MM.1S (cell line): ENCODE data around the gene OSBP2.

Experiments
- DNase-seq: peaks from one replicate; pipeline ENCODE4 v3.0.0-alpha.2; 2015
- H2AFZ ChIP-seq: fragments of 300-600 bp; sonication (generic); 2 replicates; pipeline ENCODE4 v1.6.0; 2016; ENCODE audit warnings: antibody characterized with exemption, low read length
- H3F3A ChIP-seq: fragments of 300-600 bp; sonication (generic); 2 replicates; pipeline ENCODE4 v1.6.1; 2016; ENCODE audit warnings: mild to moderate bottlenecking, antibody characterized with exemption, low read length, moderate library complexity, mixed read lengths; ENCODE audit not compliant: insufficient read depth
- H3K27ac ChIP-seq: fragments of 300-600 bp; sonication (generic); 2 replicates; pipeline ENCODE4 v1.5.1; 2016; ENCODE audit warnings: mild to moderate bottlenecking, low read length
- H3K27me3 ChIP-seq: fragments of 300-600 bp; sonication (generic); replicated peaks from 2 replicates; pipeline ENCODE4 v1.6.0; 2016; ENCODE audit warnings: low read length; ENCODE audit not compliant: insufficient read depth
- H3K36me3 ChIP-seq: fragments of 300-600 bp; sonication (generic); replicated peaks from 2 replicates; pipeline ENCODE4 v1.6.1; 2016; ENCODE audit warnings: mild to moderate bottlenecking, low read length, mixed read lengths; ENCODE audit not compliant: insufficient read depth
- H3K4me1 ChIP-seq: fragments of 300-600 bp; sonication (generic); 2 replicates; pipeline ENCODE4 v1.6.1; 2016; ENCODE audit warnings: low read length, mixed read lengths
- H3K4me2 ChIP-seq: fragments of 300-600 bp; sonication (generic); 2 replicates; pipeline ENCODE4 v1.6.0; 2016; ENCODE audit warnings: low read depth, low read length
- H3K4me3 ChIP-seq: fragments of 300-600 bp; sonication (generic); 2 replicates; pipeline ENCODE4 v1.5.1; 2016; ENCODE audit warnings: low read length, mixed read lengths
- H3K79me2 ChIP-seq: fragments of 300-600 bp; sonication (generic); 2 replicates; pipeline ENCODE4 v1.6.1; 2016; ENCODE audit warnings: mixed run types, low read length, mixed read lengths
- H3K9ac ChIP-seq: fragments of 300-600 bp; sonication (generic); 2 replicates; pipeline ENCODE4 v1.6.1; 2016; ENCODE audit warnings: low read length, mixed read lengths
- H3K9me2 ChIP-seq: fragments of 300-600 bp; sonication (generic); replicated peaks from 2 replicates; pipeline ENCODE4 v1.6.1; 2016; ENCODE audit warnings: mild to moderate bottlenecking, low read length, mixed read lengths; ENCODE audit not compliant: insufficient read depth
- H3K9me3 ChIP-seq: fragments of 300-600 bp; sonication (generic); replicated peaks from 2 replicates; pipeline ENCODE4 v1.6.1; 2016; ENCODE audit warnings: mild to moderate bottlenecking, low read length, mixed read lengths; ENCODE audit not compliant: insufficient read depth
- H4K20me1 ChIP-seq: fragments of 300-600 bp; sonication (generic); 2 replicates; pipeline ENCODE4 v1.6.1; 2016; ENCODE audit warnings: mild to moderate bottlenecking, low read length, moderate library complexity, mixed read lengths; ENCODE audit not compliant: insufficient read depth
- EZH2 ChIP-seq: fragments of 300-600 bp; sonication (generic); optimal IDR thresholded peaks from 2 replicates; pipeline ENCODE3; 2017; ENCODE audit warnings: low read depth, mild to moderate bottlenecking, antibody characterized with exemption, low read length, mixed read lengths
- EZH2phosphoT487 ChIP-seq: fragments of 300-600 bp; sonication (generic); IDR thresholded peaks from 2 replicates; pipeline ENCODE4 v1.6.1; 2018; ENCODE audit warnings: antibody characterized with exemption, low read length
- TF ChIP-seq, protein P1 (sequence below): fragments of 300-600 bp; sonication (generic); IDR thresholded peaks from 2 replicates; pipeline ENCODE4 v1.5.1; 2016; ENCODE audit warnings: antibody characterized with exemption, low read length, mixed read lengths

OSBP2 gene

DNA sequence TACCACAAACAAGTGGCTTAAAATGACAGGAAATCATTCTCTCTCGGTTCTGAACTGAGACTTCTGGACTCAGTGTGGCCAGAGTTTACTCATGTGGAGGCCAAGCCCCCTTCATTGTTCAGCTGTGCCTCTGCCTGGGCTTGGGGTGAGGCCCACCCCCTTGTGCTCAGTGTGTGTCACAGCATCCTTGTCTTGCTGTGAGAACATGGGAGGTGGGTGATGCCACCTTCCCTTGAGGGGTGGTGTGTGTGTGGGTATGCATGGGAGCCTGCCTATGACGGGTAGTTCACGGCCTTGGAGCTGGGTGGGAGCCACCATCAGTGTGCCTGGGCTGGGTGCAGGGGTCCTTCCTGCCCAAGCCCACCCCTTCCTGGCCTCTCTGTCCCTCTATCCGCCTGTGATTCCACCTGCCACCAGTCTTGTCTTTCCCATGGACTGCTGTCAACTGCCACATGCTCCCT, 172.2 kb downstream of the OSBP2 start:
- Histone ChIP-seq H3K27ac (no peak overlapping the region), H3K36me3 (no peaks in the 10 kb centered on the region), H3F3A (no peaks in the 10 kb centered on the region), H3K9ac (no peak overlapping the region), H4K20me1 (no peaks in the 10 kb centered on the region; the same call in 1 of the 2 replicates), H3K9me3 (no peaks in the 10 kb centered on the region), H3K4me3 (no peak overlapping the region), H3K4me1 (no peaks in the 10 kb centered on the region), H3K27me3 (no peaks in the 10 kb centered on the region), H3K4me2 (no peak overlapping the region), H3K79me2 (no peaks in the 10 kb centered on the region), H3K9me2 (no peaks in the 10 kb centered on the region), H2AFZ (no peak overlapping the region)
- TF ChIP-seq, protein P1, sequence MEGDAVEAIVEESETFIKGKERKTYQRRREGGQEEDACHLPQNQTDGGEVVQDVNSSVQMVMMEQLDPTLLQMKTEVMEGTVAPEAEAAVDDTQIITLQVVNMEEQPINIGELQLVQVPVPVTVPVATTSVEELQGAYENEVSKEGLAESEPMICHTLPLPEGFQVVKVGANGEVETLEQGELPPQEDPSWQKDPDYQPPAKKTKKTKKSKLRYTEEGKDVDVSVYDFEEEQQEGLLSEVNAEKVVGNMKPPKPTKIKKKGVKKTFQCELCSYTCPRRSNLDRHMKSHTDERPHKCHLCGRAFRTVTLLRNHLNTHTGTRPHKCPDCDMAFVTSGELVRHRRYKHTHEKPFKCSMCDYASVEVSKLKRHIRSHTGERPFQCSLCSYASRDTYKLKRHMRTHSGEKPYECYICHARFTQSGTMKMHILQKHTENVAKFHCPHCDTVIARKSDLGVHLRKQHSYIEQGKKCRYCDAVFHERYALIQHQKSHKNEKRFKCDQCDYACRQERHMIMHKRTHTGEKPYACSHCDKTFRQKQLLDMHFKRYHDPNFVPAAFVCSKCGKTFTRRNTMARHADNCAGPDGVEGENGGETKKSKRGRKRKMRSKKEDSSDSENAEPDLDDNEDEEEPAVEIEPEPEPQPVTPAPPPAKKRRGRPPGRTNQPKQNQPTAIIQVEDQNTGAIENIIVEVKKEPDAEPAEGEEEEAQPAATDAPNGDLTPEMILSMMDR, result peak; percentile 6; the same call in 1 of the 2 replicates
- no peak for TF ChIP-seq EZH2
- no peak for DNase-seq

DNA sequence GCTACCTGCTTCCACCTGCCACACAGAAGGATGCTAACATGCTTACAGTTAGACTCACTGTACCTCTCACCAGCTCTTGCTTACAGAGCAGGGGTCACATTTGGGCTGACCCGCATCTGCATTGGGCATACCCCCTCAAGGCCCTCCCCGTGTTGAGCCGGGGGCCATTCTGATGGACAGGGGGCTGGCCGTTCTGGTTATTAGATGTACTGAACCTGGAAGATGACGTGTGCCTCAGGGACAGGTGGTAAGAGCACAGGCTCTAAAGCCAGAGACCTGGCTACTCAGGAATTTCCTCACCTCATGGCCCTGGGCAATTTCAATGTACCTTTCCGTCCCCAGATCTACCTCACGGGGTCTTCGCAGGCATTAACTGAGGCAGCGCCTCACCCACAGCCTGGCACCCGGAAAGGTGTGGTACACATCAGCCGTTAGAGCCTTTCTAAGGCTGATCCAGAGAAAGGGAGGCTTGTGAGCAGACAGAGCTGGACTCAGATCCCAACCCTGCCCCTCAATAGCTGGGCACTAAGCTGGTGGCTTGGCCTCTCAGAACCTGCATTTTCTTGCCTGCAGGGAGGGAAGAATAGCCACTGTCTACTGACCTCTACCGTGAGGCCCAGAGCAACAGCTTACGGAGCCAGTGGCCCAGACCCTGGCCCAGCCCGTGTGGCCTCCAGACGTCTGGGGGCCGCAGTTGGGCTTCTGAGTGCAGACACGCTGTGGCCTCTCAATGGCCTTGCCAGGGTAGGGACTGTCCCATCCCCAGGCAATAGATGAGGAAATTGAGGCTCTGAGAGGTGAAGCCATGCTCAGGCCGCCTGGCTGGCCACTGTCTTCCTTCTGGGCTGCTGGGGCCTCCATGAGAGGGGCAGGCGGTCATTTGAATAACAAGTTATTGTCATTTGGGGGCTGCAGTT, 173.3 kb downstream of the OSBP2 start:
- Histone ChIP-seq H3F3A (no peaks in the 10 kb centered on the region), H3K4me2 (no peak overlapping the region), H3K9ac (no peak overlapping the region), H3K9me2 (no peaks in the 10 kb centered on the region), H3K79me2 (no peaks in the 10 kb centered on the region), H3K9me3 (no peaks in the 10 kb centered on the region), H3K4me1 (no peaks in the 10 kb centered on the region), H3K27ac (no peak overlapping the region), H4K20me1 (no peaks in the 10 kb centered on the region; the same call in 1 of the 2 replicates), H3K4me3 (no peak overlapping the region), H2AFZ (no peak overlapping the region), H3K36me3 (no peaks in the 10 kb centered on the region), H3K27me3 (no peaks in the 10 kb centered on the region)
- no peak for DNase-seq
- TF ChIP-seq, protein P1, result no peak
- TF ChIP-seq EZH2phosphoT487 (no peak), EZH2 (no peak)

DNA sequence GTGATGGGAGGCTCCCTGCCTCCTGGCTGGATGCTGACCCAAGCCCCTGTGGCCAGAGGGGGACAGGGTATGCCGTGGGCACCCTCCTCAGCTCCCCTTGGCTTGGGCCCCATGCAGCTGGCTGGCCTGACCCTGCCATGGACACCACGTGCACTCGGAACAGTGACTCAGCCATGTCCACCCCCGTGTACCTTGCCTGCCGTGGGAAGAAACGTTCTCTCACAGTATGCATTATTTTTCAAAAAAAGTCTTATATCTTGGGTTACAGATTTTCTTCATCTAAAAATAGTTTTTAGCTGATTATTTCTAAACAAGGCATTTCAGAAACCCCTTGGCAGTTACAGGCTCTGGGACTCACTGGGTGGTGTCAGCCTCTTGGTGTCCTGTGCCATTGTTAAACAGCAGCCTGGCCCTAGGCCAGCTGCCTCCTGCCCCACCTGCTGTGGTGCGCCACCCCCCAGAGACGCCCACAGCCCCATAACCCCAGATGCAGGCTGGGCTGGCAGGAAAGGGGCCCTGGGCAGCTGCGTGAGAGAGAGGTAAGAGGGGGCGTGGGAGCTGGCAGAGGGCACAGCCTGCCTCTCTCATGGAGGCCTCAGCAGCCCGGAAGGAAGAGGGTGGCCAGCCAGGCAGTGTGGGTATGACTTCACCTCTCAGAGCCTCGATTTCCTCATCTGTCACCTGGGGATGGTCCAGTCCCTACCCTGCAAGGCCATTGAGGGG, 174.2 kb downstream of the OSBP2 start:
- H3K9me3 ChIP-seq, result no peaks in the 10 kb centered on the region
- H3K9ac ChIP-seq, result no peak overlapping the region
- H3K79me2 ChIP-seq, result no peaks in the 10 kb centered on the region
- H3F3A ChIP-seq, result no peaks in the 10 kb centered on the region
- no peak overlapping the region for H3K4me3 ChIP-seq
- H3K27me3 ChIP-seq, result no peaks in the 10 kb centered on the region
- no peak for DNase-seq
- H3K4me1 ChIP-seq, result no peaks in the 10 kb centered on the region
- no peak for TF ChIP-seq EZH2
- TF ChIP-seq, protein P1, result no peak
- TF ChIP-seq EZH2phosphoT487, result no peak
- no peak overlapping the region for H3K4me2 ChIP-seq
- no peak overlapping the region for H3K27ac ChIP-seq
- H2AFZ ChIP-seq, result no peak overlapping the region
- H3K36me3 ChIP-seq, result no peaks in the 10 kb centered on the region
- no peaks in the 10 kb centered on the region for H3K9me2 ChIP-seq
- no peaks in the 10 kb centered on the region; the same call in 1 of the 2 replicates for H4K20me1 ChIP-seq
